A549 (cell line): ENCODE results near the gene GRK1.

Experiments
- CHD2 ChIP-seq: fragments of 150-350 bp; IDR thresholded peaks from 2 replicates; pipeline ENCODE4 v1.6.1; 2014; ENCODE audit warnings: low read length; ENCODE audit not compliant: partially characterized antibody
- HDAC2 ChIP-seq: fragments of 200-600 bp; sonication (generic); IDR thresholded peaks from 2 replicates; pipeline ENCODE4 v1.6.1; 2016
- KDM5A ChIP-seq: fragments of 200-600 bp; sonication (generic); IDR thresholded peaks from 2 replicates; pipeline ENCODE4 v1.6.1; 2016; ENCODE audit warnings: antibody characterized with exemption, mild to moderate bottlenecking
- POLR2A ChIP-seq: IDR thresholded peaks from 2 replicates; pipeline ENCODE4 v1.6.1; 2012; ENCODE audit warnings: mild to moderate bottlenecking, low read length
- SMC3 ChIP-seq: fragments of >200 bp; sonication (Bioruptor Twin); formaldehyde crosslinking; IDR thresholded peaks from 3 replicates; pipeline ENCODE4 v1.6.1; 2018; ENCODE audit warnings: inconsistent platforms

DNA sequence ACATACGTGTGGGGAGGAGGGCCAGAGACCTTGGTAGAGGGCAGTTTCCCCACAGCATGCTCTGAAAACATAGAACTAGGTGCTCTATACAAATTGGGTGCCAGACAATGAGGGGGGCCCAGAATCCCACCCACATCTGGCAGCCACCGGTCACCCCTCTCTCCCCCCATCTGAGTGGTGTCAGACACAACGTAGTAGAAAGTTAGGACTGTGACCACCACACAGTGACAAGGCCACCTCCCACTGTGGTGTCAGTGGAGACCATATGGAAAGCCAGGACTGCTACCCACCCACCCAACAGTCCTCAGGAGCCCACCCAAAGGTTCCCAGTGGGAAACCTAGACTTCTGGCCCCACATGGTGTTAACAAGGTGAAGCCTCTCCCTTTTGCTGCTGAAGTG, 7.0 kb upstream of the GRK1 start:
- no peak for TF ChIP-seq SMC3
- TF ChIP-seq KDM5A: no peak
- TF ChIP-seq HDAC2: no peak
- no peak for TF ChIP-seq POLR2A
- TF ChIP-seq CHD2: no peak
